Activated CD4-positive, alpha-beta T cell treated with anti-CD3 and anti-CD28 coated beads, Interleukin-2, amount 50 U/mL, for 24 hours (primary cell): Measurements from ENCODE around the gene CISTR.
"Not testable (repeated sequence)": the region's sequence is repeated elsewhere in the genome, so short reads cannot be mapped to it uniquely, and the experiment has no call there.

Experiments used
- DNase-seq, 2 donors: peaks; one replicate each; pipeline ENCODE4 v3.0.0-alpha.2; 2020; ENCODE audit warnings: low read depth in 1 of 2, low spot score in 1 of 2

Gene CISTR

GRCh38 chr12:53764615-53765014 lies 12.8 kb upstream of the CISTR start:
- no peak for DNase-seq

- DNase-seq = not testable (repeated sequence)
Measured at GRCh38 chr12:53762793-53763192, 11.0 kb upstream of the CISTR start.

- DNase-seq = no peak
Measured at GRCh38 chr12:53761306-53761705, 9.5 kb upstream of the CISTR start.

- no peak for DNase-seq
Measured at GRCh38 chr12:53759261-53759660, 7.5 kb upstream of the CISTR start.

GRCh38 chr12:53758730-53759103 lies 6.9 kb upstream of the CISTR start:
- DNase-seq = no peak

- no peak for DNase-seq
Measured at GRCh38 chr12:53758081-53758729, 6.4 kb upstream of the CISTR start.

GRCh38 chr12:53757101-53757770 lies 5.5 kb upstream of the CISTR start:
- peak; percentile 67 to 72 for DNase-seq

GRCh38 chr12:53756300-53757100 lies 4.7 kb upstream of the CISTR start:
- no peak for DNase-seq

GRCh38 chr12:53755893-53756292 lies 4.1 kb upstream of the CISTR start:
- no peak for DNase-seq

- no peak for DNase-seq
Measured at GRCh38 chr12:53755451-53755891, 3.7 kb upstream of the CISTR start.

GRCh38 chr12:53754633-53755264 lies 3.0 kb upstream of the CISTR start:
- no peak for DNase-seq

GRCh38 chr12:53754188-53754585 lies 2.4 kb upstream of the CISTR start:
- DNase-seq = no peak

- DNase-seq = no peak
Measured at GRCh38 chr12:53752621-53753020, 842 bp upstream of the CISTR start.

- no peak for DNase-seq
Measured at GRCh38 chr12:53752192-53752601, 418 bp upstream of the CISTR start.

- DNase-seq = no peak
Measured at GRCh38 chr12:53750812-53751335, 905 bp downstream of the CISTR start.

GRCh38 chr12:53749986-53750811 lies 1.6 kb downstream of the CISTR start:
- no peak for DNase-seq

GRCh38 chr12:53748072-53748840 lies 3.5 kb downstream of the CISTR start:
- DNase-seq = no peak

GRCh38 chr12:53747095-53747494 lies 4.7 kb downstream of the CISTR start:
- DNase-seq = no peak

- peak; percentile 75 to 83 for DNase-seq
Measured at GRCh38 chr12:53746592-53747092, 5.1 kb downstream of the CISTR start.

- no peak for DNase-seq
Measured at GRCh38 chr12:53744751-53745150, 7.0 kb downstream of the CISTR start.
